Measurements from ENCODE around the gene PACS1. TPM values are rescaled to one million over a fixed set of nuclear protein-coding genes. Genes with fewer than 3 reads are reported as not detected.

PACS1 gene
- total RNA-seq, 1 donor from 2014 or later = 138 TPM

GRCh38 chr11:66101066-66101464 lies 31.0 kb downstream of the PACS1 start:
- Histone ChIP-seq H3K36me3 (no peaks in the 10 kb centered on the region), H3K27ac (no peak overlapping the region), H3K9me3 (no peaks in the 10 kb centered on the region), H3K27me3 (no peaks in the 10 kb centered on the region), H3K4me1 (peaks cover 0 to 11% of the 10 kb centered on the region in 2 donors), H3K4me3 (no peak overlapping the region)
- TF ChIP-seq CTCF (IDR thresholded peaks at IDR 0.05) = no peak
- intact Hi-C loops (cut with DNase I) = no loop called here
- DNase-seq (ENCODE audit: low spot score in 2 of 2) = no peak

- Histone ChIP-seq H3K27me3 (no peaks in the 10 kb centered on the region), H3K4me1 (peaks cover 0 to 11% of the 10 kb centered on the region in 2 donors), H3K36me3 (peaks cover 0 to 5% of the 10 kb centered on the region in 2 donors), H3K9me3 (no peaks in the 10 kb centered on the region), H3K4me3 (no peak overlapping the region), H3K27ac (no peak overlapping the region)
- TF ChIP-seq CTCF (IDR thresholded peaks at IDR 0.05) = no peak
- DNase-seq (ENCODE audit: low spot score in 2 of 2) = no peak
- intact Hi-C loops (cut with DNase I) = no loop called here
These were observed 34.1 kb downstream of the PACS1 start for GRCh38 chr11:66104057-66104638.

GRCh38 chr11:66106786-66107599 lies 36.9 kb downstream of the PACS1 start:
- no peak for TF ChIP-seq CTCF (IDR thresholded peaks at IDR 0.05)
- DNase-seq (ENCODE audit: low spot score in 2 of 2) = no peak
- Histone ChIP-seq H3K9me3 (no peaks in the 10 kb centered on the region), H3K4me3 (no peak overlapping the region), H3K4me1 (peaks cover 0 to 10% of the 10 kb centered on the region in 2 donors), H3K36me3 (peaks cover 0 to 5% of the 10 kb centered on the region in 2 donors), H3K27me3 (no peaks in the 10 kb centered on the region), H3K27ac (no peak overlapping the region)
- intact Hi-C loops (cut with DNase I) = no loop called here

- intact Hi-C loops (cut with DNase I) = no loop called here
- TF ChIP-seq CTCF (IDR thresholded peaks at IDR 0.05) = no peak
- Histone ChIP-seq H3K27ac (no peak overlapping the region), H3K9me3 (no peaks in the 10 kb centered on the region), H3K4me3 (no peak overlapping the region), H3K36me3 (peaks cover 0 to 5% of the 10 kb centered on the region in 2 donors), H3K4me1 (peaks cover 7 to 13% of the 10 kb centered on the region in 2 donors), H3K27me3 (no peaks in the 10 kb centered on the region)
- no peak for DNase-seq (ENCODE audit: low spot score in 2 of 2)
These were observed 37.8 kb downstream of the PACS1 start for GRCh38 chr11:66107600-66108510.

- no peak for TF ChIP-seq CTCF (IDR thresholded peaks at IDR 0.05)
These were observed 39.2 kb downstream of the PACS1 start for GRCh38 chr11:66109294-66109693.

More at GRCh38 chr11:66109294-66109693, 39.2 kb downstream of the PACS1 start:
- H3K27ac ChIP-seq = no peak overlapping the region
- H3K36me3 ChIP-seq = peaks cover 0 to 5% of the 10 kb centered on the region in 2 donors
- DNase-seq (ENCODE audit: low spot score in 2 of 2) = no peak
- H3K9me3 ChIP-seq = no peaks in the 10 kb centered on the region
- intact Hi-C loops (cut with DNase I) = no loop called here
- H3K4me3 ChIP-seq = no peak overlapping the region
- no peaks in the 10 kb centered on the region for H3K27me3 ChIP-seq
- peaks cover 8 to 15% of the 10 kb centered on the region in 2 donors for H3K4me1 ChIP-seq
